OCI-LY3 (cell line): ENCODE results near the gene DZIP1L.

Experiments used
- H2AFZ ChIP-seq: fragments of 200-600, 300-600 bp; shearing (Covaris generic); 2 replicates; pipeline ENCODE4 v1.6.0; 2014; ENCODE audit warnings: antibody characterized with exemption, low read depth, low read length
- H3K27ac ChIP-seq: fragments of 200-600, 300-600 bp; sonication (generic); 2 replicates; pipeline ENCODE4 v1.5.1; 2014; ENCODE audit warnings: mild to moderate bottlenecking, low read length, moderate library complexity, mixed read lengths
- H3K27me3 ChIP-seq: fragments of 200-600, 300-600 bp; sonication (generic); 2 replicates; pipeline ENCODE4 v1.6.1; 2014; ENCODE audit warnings: low read depth, low read length, mixed read lengths
- H3K36me3 ChIP-seq: fragments of 200-600, 300-600 bp; sonication (generic); replicated peaks from 2 replicates; pipeline ENCODE3; 2014; ENCODE audit warnings: low read depth, low read length, mixed read lengths
- H3K4me1 ChIP-seq: fragments of 300-600, 200-600 bp; sonication (generic); 2 replicates; pipeline ENCODE4 v1.6.1; 2014; ENCODE audit warnings: low read length, mixed read lengths
- H3K4me2 ChIP-seq: fragments of 200-600, 300-600 bp; sonication (generic); 2 replicates; pipeline ENCODE4 v1.6.1; 2014; ENCODE audit warnings: low read length, mixed read lengths
- H3K4me3 ChIP-seq: fragments of 300-600, 200-600 bp; sonication (generic); 2 replicates; pipeline ENCODE4 v1.5.1; 2014; ENCODE audit warnings: antibody characterized with exemption, mild to moderate bottlenecking, low read length, moderate library complexity
- H3K79me2 ChIP-seq: fragments of 300-600, 200-600 bp; shearing (Covaris generic); 2 replicates; pipeline ENCODE4 v1.6.1; 2014; ENCODE audit warnings: mild to moderate bottlenecking, low read length, mixed read lengths
- H3K9ac ChIP-seq: fragments of 300-600, 200-600 bp; shearing (Covaris generic); 2 replicates; pipeline ENCODE4 v1.6.0; 2014; ENCODE audit warnings: mild to moderate bottlenecking, low read length, moderate library complexity
- H3K9me3 ChIP-seq: fragments of 200-600, 300-600 bp; shearing (Covaris generic); 2 replicates; pipeline ENCODE4 v1.6.1; 2014; ENCODE audit warnings: low read length, mixed read lengths; ENCODE audit not compliant: insufficient read depth
- H4K20me1 ChIP-seq: fragments of 200-600, 300-600 bp; sonication (generic); 2 replicates; pipeline ENCODE4 v1.6.1; 2016; ENCODE audit warnings: low read length, mixed read lengths; ENCODE audit not compliant: insufficient read depth
- EZH2phosphoT487 ChIP-seq: fragments of 200-600 bp; shearing (Covaris generic); IDR thresholded peaks from 2 replicates; pipeline ENCODE4 v1.6.1; 2018; ENCODE audit warnings: antibody characterized with exemption, mixed run types, low read depth
- TF ChIP-seq, protein P1 (sequence below): fragments of 200-600, 300-600 bp; sonication (generic); IDR thresholded peaks from 2 replicates; pipeline ENCODE4 v1.5.1; 2014; ENCODE audit warnings: antibody characterized with exemption, low read length, low read depth

DZIP1L gene

GRCh38 chr3:138054057-138054456 is 61.4 kb downstream of the DZIP1L start:
- H3K4me1 ChIP-seq, result no peaks in the 10 kb centered on the region
- no peak overlapping the region for H3K4me2 ChIP-seq
- TF ChIP-seq EZH2phosphoT487, result no peak
- TF ChIP-seq, protein P1, sequence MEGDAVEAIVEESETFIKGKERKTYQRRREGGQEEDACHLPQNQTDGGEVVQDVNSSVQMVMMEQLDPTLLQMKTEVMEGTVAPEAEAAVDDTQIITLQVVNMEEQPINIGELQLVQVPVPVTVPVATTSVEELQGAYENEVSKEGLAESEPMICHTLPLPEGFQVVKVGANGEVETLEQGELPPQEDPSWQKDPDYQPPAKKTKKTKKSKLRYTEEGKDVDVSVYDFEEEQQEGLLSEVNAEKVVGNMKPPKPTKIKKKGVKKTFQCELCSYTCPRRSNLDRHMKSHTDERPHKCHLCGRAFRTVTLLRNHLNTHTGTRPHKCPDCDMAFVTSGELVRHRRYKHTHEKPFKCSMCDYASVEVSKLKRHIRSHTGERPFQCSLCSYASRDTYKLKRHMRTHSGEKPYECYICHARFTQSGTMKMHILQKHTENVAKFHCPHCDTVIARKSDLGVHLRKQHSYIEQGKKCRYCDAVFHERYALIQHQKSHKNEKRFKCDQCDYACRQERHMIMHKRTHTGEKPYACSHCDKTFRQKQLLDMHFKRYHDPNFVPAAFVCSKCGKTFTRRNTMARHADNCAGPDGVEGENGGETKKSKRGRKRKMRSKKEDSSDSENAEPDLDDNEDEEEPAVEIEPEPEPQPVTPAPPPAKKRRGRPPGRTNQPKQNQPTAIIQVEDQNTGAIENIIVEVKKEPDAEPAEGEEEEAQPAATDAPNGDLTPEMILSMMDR, result no peak
- H3K36me3 ChIP-seq, result no peaks in the 10 kb centered on the region
- H4K20me1 ChIP-seq, result no peaks in the 10 kb centered on the region
- H2AFZ ChIP-seq, result no peak overlapping the region
- no peaks in the 10 kb centered on the region for H3K9me3 ChIP-seq
- no peak overlapping the region for H3K27ac ChIP-seq
- no peak overlapping the region for H3K4me3 ChIP-seq
- no peak overlapping the region for H3K9ac ChIP-seq
- peaks cover 22% of the 10 kb centered on the region for H3K27me3 ChIP-seq
- H3K79me2 ChIP-seq, result no peaks in the 10 kb centered on the region

- H3K4me1 ChIP-seq, result no peaks in the 10 kb centered on the region
- H3K79me2 ChIP-seq, result no peaks in the 10 kb centered on the region
- H3K9ac ChIP-seq, result no peak overlapping the region
- H2AFZ ChIP-seq, result no peak overlapping the region
- no peak for TF ChIP-seq EZH2phosphoT487
- TF ChIP-seq, protein P1, result peak; percentile 79
- H3K27me3 ChIP-seq, result peaks cover 22% of the 10 kb centered on the region
- no peaks in the 10 kb centered on the region for H3K9me3 ChIP-seq
- no peak overlapping the region for H3K4me3 ChIP-seq
- H4K20me1 ChIP-seq, result no peaks in the 10 kb centered on the region
- no peaks in the 10 kb centered on the region for H3K36me3 ChIP-seq
- no peak overlapping the region for H3K27ac ChIP-seq
- peak overlapping the region; percentile 38; the same call in 1 of the 2 replicates for H3K4me2 ChIP-seq
These were observed 63.2 kb downstream of the DZIP1L start for GRCh38 chr3:138051947-138052802.

- peaks cover 15% of the 10 kb centered on the region for H3K27me3 ChIP-seq
- H3K4me1 ChIP-seq, result no peaks in the 10 kb centered on the region
- H3K9me3 ChIP-seq, result no peaks in the 10 kb centered on the region
- no peak overlapping the region for H2AFZ ChIP-seq
- TF ChIP-seq, protein P1, result peak; percentile 28; the same call in 1 of the 2 replicates
- no peak for TF ChIP-seq EZH2phosphoT487
- H3K4me2 ChIP-seq, result no peak overlapping the region
- H3K79me2 ChIP-seq, result no peaks in the 10 kb centered on the region
- H3K36me3 ChIP-seq, result no peaks in the 10 kb centered on the region
- H4K20me1 ChIP-seq, result no peaks in the 10 kb centered on the region
- H3K4me3 ChIP-seq, result no peak overlapping the region
- no peak overlapping the region for H3K9ac ChIP-seq
- H3K27ac ChIP-seq, result no peak overlapping the region
These were observed 66.1 kb downstream of the DZIP1L start for GRCh38 chr3:138049157-138049919.

- H3K4me1 ChIP-seq, result no peaks in the 10 kb centered on the region
- no peaks in the 10 kb centered on the region for H3K36me3 ChIP-seq
- no peak overlapping the region for H3K9ac ChIP-seq
- H3K4me2 ChIP-seq, result no peak overlapping the region
- TF ChIP-seq EZH2phosphoT487, result no peak
- TF ChIP-seq, protein P1, result no peak
- peaks cover 16% of the 10 kb centered on the region; the same call in 1 of the 2 replicates for H3K27me3 ChIP-seq
- H4K20me1 ChIP-seq, result no peaks in the 10 kb centered on the region
- no peak overlapping the region for H3K27ac ChIP-seq
- no peak overlapping the region for H3K4me3 ChIP-seq
- H3K9me3 ChIP-seq, result no peaks in the 10 kb centered on the region
- no peaks in the 10 kb centered on the region for H3K79me2 ChIP-seq
- H2AFZ ChIP-seq, result no peak overlapping the region
These were observed 67.7 kb downstream of the DZIP1L start for GRCh38 chr3:138047596-138048158.
